Choroid plexus epithelial cell (primary cell): Measurements from ENCODE around the gene TMEM43.

Source experiments
- DNase-seq: peaks from one replicate; pipeline ENCODE4 v3.0.0-alpha.2; 2010; ENCODE audit warnings: low read depth
- H3K4me3 ChIP-seq: 2 replicates; pipeline ENCODE4 v1.5.1; 2011; ENCODE audit warnings: low read depth, mild to moderate bottlenecking, control low read depth, low read length, moderate library complexity
- CTCF ChIP-seq: conservative IDR thresholded peaks from 2 replicates; pipeline ENCODE4 v1.5.1; 2011; ENCODE audit warnings: low read depth, mild to moderate bottlenecking, control low read depth, inconsistent platforms, low read length, moderate library complexity

Gene TMEM43

GRCh38 chr3:14138109-14138877, 13.4 kb downstream of the TMEM43 start:
- no peak for DNase-seq
- no peak for TF ChIP-seq CTCF
- H3K4me3 ChIP-seq = no peak overlapping the region

- no peak for DNase-seq
- no peak for TF ChIP-seq CTCF
- no peak overlapping the region for H3K4me3 ChIP-seq
These were observed 14.2 kb downstream of the TMEM43 start for GRCh38 chr3:14138878-14139655.

GRCh38 chr3:14139771-14140170, 14.9 kb downstream of the TMEM43 start:
- H3K4me3 ChIP-seq = no peak overlapping the region
- DNase-seq = no peak
- TF ChIP-seq CTCF = no peak

GRCh38 chr3:14140668-14141067, 15.8 kb downstream of the TMEM43 start:
- no peak for TF ChIP-seq CTCF
- DNase-seq = no peak
- no peak overlapping the region for H3K4me3 ChIP-seq

- no peak for TF ChIP-seq CTCF
- H3K4me3 ChIP-seq = no peak overlapping the region
- no peak for DNase-seq
These were observed 16.3 kb downstream of the TMEM43 start for GRCh38 chr3:14141144-14141543.

- no peak for TF ChIP-seq CTCF
- no peak overlapping the region for H3K4me3 ChIP-seq
- DNase-seq = no peak
These were observed 16.9 kb downstream of the TMEM43 start for GRCh38 chr3:14141602-14142341.
